GM23338 (cell line): Measurements from ENCODE around the gene HTR3B. TPM values are rescaled to one million over a fixed set of nuclear protein-coding genes. Genes with fewer than 3 reads are reported as not detected.
A peak's percentile ranks its signal among the peaks of the same experiment; 100 is the strongest.

Experiments used
- ATAC-seq: fragments of 200-7000 bp; cut with Tn5 transposase; 3 replicates; pipeline ENCODE4 v1.9.1; 2020
- DNase-seq: peaks from one replicate; pipeline ENCODE4 v3.0.0-alpha.2; 2015; ENCODE audit warnings: low spot score
- H2AFZ ChIP-seq: fragments of 200-600 bp; sonication (generic); 2 replicates; pipeline ENCODE4 v1.8.0; 2016; ENCODE audit warnings: antibody characterized with exemption, mild to moderate bottlenecking, moderate library complexity
- H3F3A ChIP-seq: fragments of 200-600 bp; sonication (generic); replicated peaks from 2 replicates; pipeline ENCODE4 v1.8.0; 2017; ENCODE audit warnings: antibody characterized with exemption, mixed run types, low read depth
- H3K27ac ChIP-seq: fragments of 200-600 bp; sonication (generic); 2 replicates; pipeline ENCODE4 v1.6.1; 2016; ENCODE audit warnings: low read depth
- H3K27me3 ChIP-seq: fragments of 200-600 bp; sonication (generic); 2 replicates; pipeline ENCODE4 v1.8.0; 2016; ENCODE audit warnings: mild to moderate bottlenecking, mixed run types, moderate library complexity; ENCODE audit not compliant: insufficient read depth
- H3K36me3 ChIP-seq: fragments of 200-600 bp; sonication (generic); 2 replicates; pipeline ENCODE4 v1.8.0; 2016; ENCODE audit warnings: mild to moderate bottlenecking; ENCODE audit not compliant: insufficient read depth
- H3K4me1 ChIP-seq: fragments of 200-600 bp; sonication (generic); 2 replicates; pipeline ENCODE4 v1.8.0; 2016; ENCODE audit warnings: mild to moderate bottlenecking, moderate library complexity; ENCODE audit not compliant: insufficient read depth
- H3K4me2 ChIP-seq: fragments of 200-600 bp; sonication (generic); 2 replicates; pipeline ENCODE4 v1.7.1; 2017; ENCODE audit warnings: mixed run types
- H3K4me3 ChIP-seq: fragments of 200-600 bp; sonication (generic); 2 replicates; pipeline ENCODE4 v1.6.1; 2016; ENCODE audit warnings: mixed run types
- H3K79me2 ChIP-seq: fragments of 200-600 bp; sonication (generic); replicated peaks from 2 replicates; pipeline ENCODE4 v1.8.0; 2017; ENCODE audit warnings: mild to moderate bottlenecking; ENCODE audit not compliant: insufficient read depth
- H3K9me2 ChIP-seq: fragments of 200-600 bp; sonication (generic); 2 replicates; pipeline ENCODE4 v1.8.0; 2017; ENCODE audit not compliant: insufficient read depth
- H4K20me1 ChIP-seq: fragments of 200-600 bp; sonication (generic); replicated peaks from 2 replicates; pipeline ENCODE4 v1.8.0; 2017; ENCODE audit warnings: mild to moderate bottlenecking; ENCODE audit not compliant: insufficient read depth
- H3K27ac Mint-ChIP-seq: 2 replicates; pipeline ENCODE4 v1.8.0; 2020; ENCODE audit warnings: inconsistent platforms, mild to moderate bottlenecking, moderate library complexity, mixed read lengths
- H3K27me3 Mint-ChIP-seq: 3 replicates; pipeline ENCODE4 v1.8.0; 2022; ENCODE audit warnings: low read depth, mild to moderate bottlenecking, moderate library complexity, mixed read lengths, inconsistent platforms; ENCODE audit not compliant: insufficient read depth, poor library complexity
- H3K36me3 Mint-ChIP-seq: 3 replicates; pipeline ENCODE4 v1.8.0; 2021; ENCODE audit warnings: low read depth, mild to moderate bottlenecking, inconsistent platforms, moderate library complexity, mixed read lengths
- H3K4me1 Mint-ChIP-seq: 3 replicates; pipeline ENCODE4 v1.8.0; 2020; ENCODE audit warnings: mild to moderate bottlenecking, inconsistent platforms, mixed read lengths
- H3K4me3 Mint-ChIP-seq: 3 replicates; pipeline ENCODE4 v1.8.0; 2021; ENCODE audit warnings: moderate library complexity, mild to moderate bottlenecking, inconsistent platforms, mixed read lengths
- H3K9me3 Mint-ChIP-seq: 3 replicates; pipeline ENCODE4 v1.8.0; 2020; ENCODE audit warnings: moderate library complexity, mild to moderate bottlenecking, inconsistent platforms, mixed read lengths
- CREB1 ChIP-seq: fragments of 250-450 bp; sonication (Bioruptor Pico); IDR thresholded peaks from 2 replicates; pipeline ENCODE4 v1.5.0; 2020; ENCODE audit warnings: low read depth, mild to moderate bottlenecking, moderate library complexity
- CTCF ChIP-seq, 2 experiments: fragments of 200-600 bp in 1 of 2; sonication (generic) in 1 of 2; conservative IDR thresholded peaks; 2 replicates each; pipeline versions ENCODE4 v1.5.1 to v1.6.1; 2016 to 2017; ENCODE audit warnings: antibody characterized with exemption in 2 of 2, low read depth in 2 of 2, mild to moderate bottlenecking in 2 of 2, moderate library complexity in 1 of 2
- ETS1 ChIP-seq: IDR thresholded peaks from 2 replicates; pipeline ENCODE4 v1.6.1; 2016; ENCODE audit warnings: antibody characterized with exemption
- EZH2 ChIP-seq: fragments of 200-600 bp; sonication (generic); IDR thresholded peaks from one replicate; pipeline ENCODE4 v1.8.0; 2017; ENCODE audit warnings: antibody characterized with exemption, mild to moderate bottlenecking, low read depth; ENCODE audit not compliant: unreplicated experiment
- EZH2phosphoT487 ChIP-seq: fragments of 200-600 bp; sonication (generic); IDR thresholded peaks from one replicate; pipeline ENCODE4 v1.8.1; 2018; ENCODE audit warnings: antibody characterized with exemption; ENCODE audit not compliant: unreplicated experiment
- JUNB ChIP-seq: IDR thresholded peaks from one replicate; pipeline ENCODE4 v1.6.1; 2016; ENCODE audit warnings: antibody characterized with exemption; ENCODE audit not compliant: unreplicated experiment
- POLR2AphosphoS5 ChIP-seq: IDR thresholded peaks from 2 replicates; pipeline ENCODE4 v1.6.1; 2016; ENCODE audit warnings: antibody characterized with exemption, low read depth
- REST ChIP-seq: IDR thresholded peaks from one replicate; pipeline ENCODE4 v1.6.1; 2018; ENCODE audit warnings: antibody characterized with exemption; ENCODE audit not compliant: unreplicated experiment
- ZNF462 ChIP-seq: fragments of 250-450 bp; sonication (Bioruptor Pico); IDR thresholded peaks from 2 replicates; pipeline ENCODE4 v1.5.0; 2020; ENCODE audit warnings: mild to moderate bottlenecking, moderate library complexity
- polyA plus RNA-seq: library from polyadenylated mRNA; unstranded; fragments of >200 nt; fragmentation: Nextera tagmentation; extraction: Ambion mirVana; gene quantifications from 2 replicates; pipeline ENCODE4 v1.2.1, GENCODE V29; 2016
- total RNA-seq: library from RNA; depleted of rRNA; stranded (reverse); fragments of >200 nt; shearing (Covaris generic); gene quantifications from 2 replicates; pipeline ENCODE4 v1.2.3, GENCODE V29; 2014

Gene HTR3B
- total and polyA plus RNA-seq, 2 experiments from 2014 or later: not detected

- TF ChIP-seq ZNF462 (CRISPR knock-in tag) (no peak), ETS1 (no peak), EZH2phosphoT487 (no peak)
Measured at GRCh38 chr11:113991718-113992458, 87.3 kb downstream of the HTR3B start (continued).

GRCh38 chr11:113992459-113993110 lies 88.0 kb downstream of the HTR3B start:
- Histone ChIP-seq H3K9me2 (no peaks in the 10 kb centered on the region), H3K4me3 (no peak overlapping the region), H3K36me3 (no peaks in the 10 kb centered on the region), H2AFZ (peak overlapping the region; percentile 47; the same call in 1 of the 2 replicates), H3F3A (no peaks in the 10 kb centered on the region), H4K20me1 (no peaks in the 10 kb centered on the region), H3K4me2 (peak overlapping the region; percentile 32; the same call in 1 of the 2 replicates), H3K27me3 (no peaks in the 10 kb centered on the region), H3K79me2 (no peaks in the 10 kb centered on the region), H3K27ac (no peak overlapping the region), H3K4me1 (peaks cover 12% of the 10 kb centered on the region)
- no peaks in the 10 kb centered on the region for H3K9me3 Mint-ChIP-seq
- DNase-seq (peak; percentile 36), ATAC-seq (peak; percentile 36)
- TF ChIP-seq CREB1 (CRISPR knock-in tag) (no peak), EZH2 (no peak), REST (peak; percentile 31), JUNB (no peak), CTCF (conservative IDR thresholded peaks at IDR 0.05; ENCODE audit: low read depth in 2 of 2) (no peak), POLR2AphosphoS5 (no peak)
- H3K4me1 Mint-ChIP-seq: peaks cover 19% of the 10 kb centered on the region
- H3K36me3 Mint-ChIP-seq: no peaks in the 10 kb centered on the region
- H3K4me3 Mint-ChIP-seq: no peak overlapping the region
- peaks cover 14% of the 10 kb centered on the region for H3K27me3 Mint-ChIP-seq
- H3K27ac Mint-ChIP-seq: no peak overlapping the region
